LNCaP clone FGC (cell line): ENCODE results near the gene RPS6KA4.

Experiments
- DNase-seq: peaks from one replicate; pipeline ENCODE4 v3.0.0-alpha.2; 2011; ENCODE audit warnings: low read depth
- H3K4me3 ChIP-seq: 2 replicates; pipeline ENCODE4 v1.5.1; 2011; ENCODE audit warnings: mild to moderate bottlenecking, low read depth, low read length, control low read depth
- TF ChIP-seq, protein P1 (sequence below): IDR thresholded peaks from 2 replicates; pipeline ENCODE4 v1.5.1; 2012; ENCODE audit warnings: mild to moderate bottlenecking; ENCODE audit not compliant: control insufficient read depth, insufficient read depth; ENCODE audit errors: extremely low read depth

The RPS6KA4 gene

GRCh38 chr11:64378335-64378880 lies 19.4 kb downstream of the RPS6KA4 start:
- H3K4me3 ChIP-seq = peak overlapping the region; percentile 28; the same call in 1 of the 2 replicates
- TF ChIP-seq, protein P1, sequence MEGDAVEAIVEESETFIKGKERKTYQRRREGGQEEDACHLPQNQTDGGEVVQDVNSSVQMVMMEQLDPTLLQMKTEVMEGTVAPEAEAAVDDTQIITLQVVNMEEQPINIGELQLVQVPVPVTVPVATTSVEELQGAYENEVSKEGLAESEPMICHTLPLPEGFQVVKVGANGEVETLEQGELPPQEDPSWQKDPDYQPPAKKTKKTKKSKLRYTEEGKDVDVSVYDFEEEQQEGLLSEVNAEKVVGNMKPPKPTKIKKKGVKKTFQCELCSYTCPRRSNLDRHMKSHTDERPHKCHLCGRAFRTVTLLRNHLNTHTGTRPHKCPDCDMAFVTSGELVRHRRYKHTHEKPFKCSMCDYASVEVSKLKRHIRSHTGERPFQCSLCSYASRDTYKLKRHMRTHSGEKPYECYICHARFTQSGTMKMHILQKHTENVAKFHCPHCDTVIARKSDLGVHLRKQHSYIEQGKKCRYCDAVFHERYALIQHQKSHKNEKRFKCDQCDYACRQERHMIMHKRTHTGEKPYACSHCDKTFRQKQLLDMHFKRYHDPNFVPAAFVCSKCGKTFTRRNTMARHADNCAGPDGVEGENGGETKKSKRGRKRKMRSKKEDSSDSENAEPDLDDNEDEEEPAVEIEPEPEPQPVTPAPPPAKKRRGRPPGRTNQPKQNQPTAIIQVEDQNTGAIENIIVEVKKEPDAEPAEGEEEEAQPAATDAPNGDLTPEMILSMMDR = no peak
- DNase-seq = peak; percentile 99

DNA sequence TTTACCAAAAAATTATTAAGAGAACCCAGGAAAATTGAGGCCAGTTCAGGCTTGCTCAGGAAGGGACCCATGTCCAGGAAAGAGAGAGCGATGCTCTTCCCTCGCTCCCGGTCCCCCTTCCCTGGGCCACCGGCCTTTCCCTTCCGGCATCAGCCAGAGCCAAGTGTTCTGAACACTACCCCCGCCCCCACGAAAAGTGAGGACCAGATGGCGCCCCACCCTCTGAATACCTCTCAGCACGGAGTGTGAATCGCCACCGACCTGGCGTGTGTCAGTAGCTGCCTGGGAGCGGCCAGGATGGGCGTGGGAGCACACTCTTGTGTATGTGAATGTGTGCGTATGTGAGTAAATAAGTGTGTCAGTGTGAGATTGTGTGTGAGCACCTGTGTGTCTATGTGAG lies 20.2 kb downstream of the RPS6KA4 start:
- DNase-seq = no peak
- H3K4me3 ChIP-seq = no peak overlapping the region
- TF ChIP-seq, protein P1 = no peak

- no peak for DNase-seq
- TF ChIP-seq, protein P1 = no peak
- no peak overlapping the region for H3K4me3 ChIP-seq
Observed at GRCh38 chr11:64379817-64380709, 21.1 kb downstream of the RPS6KA4 start.

- H3K4me3 ChIP-seq = no peak overlapping the region
- no peak for DNase-seq
- TF ChIP-seq, protein P1 = no peak
Observed at GRCh38 chr11:64381350-64381749, 22.4 kb downstream of the RPS6KA4 start.

GRCh38 chr11:64382047-64382446 lies 23.1 kb downstream of the RPS6KA4 start:
- no peak for DNase-seq
- TF ChIP-seq, protein P1 = no peak
- H3K4me3 ChIP-seq = no peak overlapping the region

- TF ChIP-seq, protein P1 = no peak
- H3K4me3 ChIP-seq = no peak overlapping the region
- DNase-seq = no peak
Observed at GRCh38 chr11:64382586-64382985, 23.6 kb downstream of the RPS6KA4 start.

DNA sequence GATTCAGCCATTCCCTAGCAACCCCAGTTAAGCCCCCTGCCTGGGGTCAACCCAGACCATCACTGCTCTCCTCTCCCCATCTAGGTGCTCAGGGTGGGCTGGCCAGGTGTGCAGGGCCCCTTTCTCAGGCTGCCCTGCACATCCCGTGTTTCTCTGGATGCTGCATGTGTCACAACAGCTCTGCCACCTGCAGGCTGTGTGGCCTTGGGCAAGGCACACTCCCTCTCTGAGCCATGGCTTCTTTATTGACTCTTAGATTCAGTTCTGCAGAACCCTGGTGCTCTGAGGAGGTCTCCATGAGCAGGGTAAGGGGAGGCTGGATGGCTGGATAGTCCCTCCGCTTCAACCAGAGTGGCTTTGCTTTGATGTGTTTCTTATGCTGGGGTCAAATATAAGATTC lies 24.6 kb downstream of the RPS6KA4 start:
- DNase-seq = no peak
- TF ChIP-seq, protein P1 = no peak
- H3K4me3 ChIP-seq = no peak overlapping the region
